GM19240 (cell line): Measurements from ENCODE around the gene GTF2H3.

ENCODE experiments used
- DNase-seq: peaks from one replicate; pipeline ENCODE4 v3.0.0; 2011; ENCODE audit warnings: low spot score; ENCODE audit not compliant: insufficient read length

Gene GTF2H3

GRCh38 chr12:123645380-123645779 is 11.8 kb downstream of the GTF2H3 start:
- DNase-seq, result no peak

DNA sequence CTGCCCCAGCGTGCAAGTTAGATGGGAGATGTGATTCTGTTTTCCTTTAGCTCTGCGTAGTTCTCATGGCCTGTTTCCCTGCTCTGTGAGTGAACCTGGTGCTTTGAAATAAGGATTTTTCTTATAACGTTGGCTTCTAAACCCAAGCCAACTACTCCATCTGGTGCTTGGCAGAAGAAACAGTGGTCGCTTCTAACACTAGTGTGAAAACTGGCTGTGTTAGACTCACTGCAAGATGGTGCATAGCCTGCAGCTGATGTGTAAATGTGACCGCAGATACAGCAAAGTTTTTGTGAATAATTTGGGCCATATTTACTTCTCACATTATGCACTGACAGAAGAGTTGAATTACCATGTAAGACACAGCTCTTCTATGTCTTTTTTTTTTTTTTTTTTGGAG is 12.2 kb downstream of the GTF2H3 start:
- no peak for DNase-seq

DNA sequence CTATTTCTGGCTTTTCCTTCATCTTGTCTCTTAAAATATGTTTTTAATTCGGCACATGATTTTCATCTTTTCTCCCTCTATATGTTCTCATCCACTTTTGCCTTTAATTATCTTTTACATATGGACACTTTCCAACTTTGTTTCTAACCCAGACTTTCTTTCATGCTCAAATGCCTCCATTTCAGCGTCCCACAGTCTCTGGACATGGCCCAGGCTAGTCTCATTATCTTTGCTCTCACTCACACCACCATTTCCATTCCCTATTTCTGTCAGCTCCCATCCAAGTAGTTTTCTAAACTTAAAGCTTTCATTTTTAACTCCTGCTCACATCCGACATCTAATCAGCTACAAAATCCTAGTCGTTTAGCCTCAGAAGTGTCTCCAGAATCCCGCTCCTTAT is 14.8 kb downstream of the GTF2H3 start:
- DNase-seq, result no peak

- DNase-seq, result no peak
Observed at GRCh38 chr12:123654129-123654701, 20.6 kb downstream of the GTF2H3 start.

DNA sequence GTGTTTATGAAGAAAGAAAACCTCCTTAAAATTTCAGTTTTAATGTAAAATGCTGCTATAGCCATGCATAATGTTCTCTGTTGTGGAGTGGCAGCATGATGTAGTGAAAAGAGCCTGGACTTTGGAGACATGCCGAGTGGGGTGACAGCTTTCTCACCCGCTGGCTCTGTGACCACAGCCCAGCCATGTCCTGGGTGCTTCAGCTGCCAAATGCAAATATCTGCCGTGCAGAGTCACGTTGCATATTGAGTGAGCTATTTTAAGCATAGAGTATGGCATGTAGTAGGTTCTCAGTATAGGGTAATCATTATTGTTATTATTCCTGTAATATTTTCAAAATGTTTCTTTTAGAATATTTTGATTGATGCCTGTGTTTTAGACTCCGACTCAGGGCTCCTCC is 21.8 kb downstream of the GTF2H3 start:
- DNase-seq, result peak; percentile 42

DNA sequence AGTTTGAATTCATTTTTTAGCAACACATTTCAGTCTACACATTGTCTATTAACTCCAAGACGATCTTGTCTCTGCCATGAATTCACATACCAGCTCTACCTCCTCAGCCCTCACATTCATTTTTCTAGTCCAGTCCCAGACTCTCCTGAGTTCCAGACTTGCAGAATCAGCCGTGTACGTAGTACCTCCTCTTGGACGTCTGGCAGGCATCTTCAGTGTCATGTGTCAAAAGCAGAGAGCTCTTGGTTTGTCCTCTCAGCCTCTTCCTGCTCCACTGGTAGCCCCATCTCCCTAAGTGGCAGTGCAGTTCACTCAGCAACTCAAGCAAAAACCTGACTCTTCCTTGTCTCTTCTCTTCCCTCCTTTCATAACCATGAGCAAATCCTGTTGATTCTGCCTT is 22.8 kb downstream of the GTF2H3 start:
- DNase-seq, result no peak

DNA sequence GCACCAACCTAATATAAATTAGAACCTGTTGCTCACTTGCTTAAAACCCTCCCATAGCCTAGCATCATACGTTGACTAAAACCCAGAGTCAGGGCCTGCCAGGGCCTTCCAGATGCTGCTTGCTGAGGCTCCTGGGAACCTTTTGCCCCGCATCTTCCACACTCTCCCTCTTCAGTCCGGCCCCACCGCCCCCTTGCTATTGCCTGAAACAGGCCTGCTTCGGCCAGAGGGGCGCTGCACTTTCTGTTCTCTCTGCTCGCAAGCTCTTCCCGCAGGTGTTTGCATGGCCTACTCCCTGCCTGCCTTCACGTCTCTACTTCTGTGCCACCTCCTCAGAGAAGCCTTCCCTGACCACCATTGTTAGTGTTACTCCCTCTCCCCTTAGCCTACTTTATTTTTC is 23.6 kb downstream of the GTF2H3 start:
- DNase-seq, result no peak

- no peak for DNase-seq
Observed at GRCh38 chr12:123659996-123660727, 26.5 kb downstream of the GTF2H3 start.

DNA sequence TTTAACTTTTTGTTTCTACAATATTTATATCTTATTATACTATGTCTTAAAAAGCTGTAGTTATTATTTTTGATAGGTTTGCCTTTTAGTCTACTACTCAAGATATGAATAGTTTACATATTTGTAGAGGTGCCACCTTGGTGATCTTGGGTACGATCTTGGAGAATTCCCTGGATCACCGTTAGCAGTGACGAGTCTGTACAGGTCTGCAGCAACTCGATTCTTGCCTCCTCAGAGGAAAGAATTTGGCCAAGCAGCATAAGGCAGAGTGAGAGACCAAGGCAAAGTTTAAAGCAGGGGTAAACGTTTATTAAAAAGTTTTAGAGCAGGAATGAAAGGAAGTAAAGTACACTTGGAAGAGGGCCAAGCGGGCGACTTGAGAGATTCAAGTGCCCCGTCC is 34.1 kb downstream of the GTF2H3 start:
- DNase-seq, result no peak

GRCh38 chr12:123670882-123671728 is 37.5 kb downstream of the GTF2H3 start, which contains the start of gene TCTN2:
Gene TCTN2 (plus strand): TSS chr12:123671113. CDS start chr12:123671241, 128 bp downstream.
- DNase-seq, result peak; percentile 97

GRCh38 chr12:123671876-123672275 is 38.2 kb downstream of the GTF2H3 start:
- no peak for DNase-seq

DNA sequence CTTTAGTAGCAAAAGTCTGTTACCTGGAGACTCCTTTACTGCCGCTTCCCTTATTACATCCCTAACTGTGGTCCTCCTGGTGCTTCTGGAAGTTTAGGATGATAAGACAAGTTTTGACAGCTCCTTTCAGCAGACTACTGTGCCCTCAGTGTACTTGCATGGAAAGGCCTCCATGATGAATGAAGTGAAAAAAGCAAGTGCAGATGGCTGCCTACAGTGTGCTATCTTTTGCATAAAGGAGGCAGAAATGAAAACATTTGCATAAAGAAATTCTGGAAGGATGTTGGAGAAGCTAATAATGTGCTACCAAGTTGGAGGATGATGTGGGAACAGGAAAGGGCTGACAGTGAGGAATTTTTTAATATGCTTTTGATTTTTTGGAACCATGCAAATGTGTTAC is 41.8 kb downstream of the GTF2H3 start:
- DNase-seq, result no peak

- DNase-seq, result no peak
Observed at GRCh38 chr12:123676616-123677320, 43.1 kb downstream of the GTF2H3 start.

DNA sequence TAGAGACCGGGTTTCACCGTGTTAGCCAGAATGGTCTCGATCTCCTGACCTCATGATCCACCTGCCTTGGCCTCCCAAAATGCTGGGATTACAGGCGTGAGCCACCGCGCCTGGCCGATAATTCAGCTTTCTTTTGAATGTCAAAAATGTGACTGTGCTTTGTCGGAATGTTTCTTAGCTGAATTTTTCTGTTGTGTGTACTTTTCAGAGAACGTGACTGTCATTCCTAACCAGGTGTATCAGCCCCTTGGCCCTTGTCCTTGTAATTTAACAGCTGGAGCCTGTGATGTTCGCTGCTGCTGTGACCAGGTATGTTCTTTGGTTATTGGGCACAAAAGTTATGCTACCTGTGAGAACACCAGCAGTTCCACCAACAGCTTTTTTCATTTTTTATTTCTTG is 45.4 kb downstream of the GTF2H3 start:
- DNase-seq, result no peak

- DNase-seq, result no peak
Observed at GRCh38 chr12:123681605-123682004, 48.0 kb downstream of the GTF2H3 start.

GRCh38 chr12:123683964-123684363 is 50.3 kb downstream of the GTF2H3 start:
- DNase-seq, result no peak

DNA sequence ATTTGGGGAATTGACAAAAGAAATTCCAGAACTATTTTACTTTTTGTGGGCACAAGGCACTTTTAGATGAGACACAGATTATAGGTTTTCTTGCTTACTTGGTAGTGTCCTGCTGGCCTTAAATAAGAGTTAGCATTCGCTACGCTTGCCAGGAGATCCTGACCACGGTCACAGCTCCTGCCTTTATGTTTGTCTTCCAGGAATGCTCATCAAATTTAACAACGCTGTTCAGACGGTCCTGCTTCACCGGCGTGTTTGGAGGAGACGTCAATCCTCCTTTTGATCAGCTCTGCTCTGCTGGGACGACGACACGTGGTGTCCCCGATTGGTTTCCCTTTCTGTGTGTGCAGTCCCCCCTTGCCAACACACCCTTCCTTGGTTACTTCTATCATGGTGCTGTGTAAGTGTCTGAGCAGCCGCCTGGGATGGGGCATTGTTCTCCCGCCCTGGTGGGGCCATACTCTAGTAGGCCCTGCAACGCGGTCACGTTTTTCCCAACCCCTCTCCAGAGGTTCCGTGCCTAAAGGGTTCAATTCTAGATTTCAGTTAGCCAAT is 53.1 kb downstream of the GTF2H3 start:
- DNase-seq, result no peak

- DNase-seq, result no peak
Observed at GRCh38 chr12:123690191-123690840, 56.7 kb downstream of the GTF2H3 start.

GRCh38 chr12:123696207-123696606 is 62.6 kb downstream of the GTF2H3 start:
- DNase-seq, result no peak

- no peak for DNase-seq
Observed at GRCh38 chr12:123696646-123697045, 63.0 kb downstream of the GTF2H3 start.

- DNase-seq, result no peak
Observed at GRCh38 chr12:123705935-123706334, 72.3 kb downstream of the GTF2H3 start.
